HG02884 (cell line): ENCODE results near the gene MAP3K4.

ENCODE experiments used
- ATAC-seq: cut with Tn5 transposase; IDR thresholded peaks from one replicate; pipeline ENCODE4 v1.9.1; 2021; ENCODE audit warnings: mild to moderate bottlenecking, moderate library complexity; ENCODE audit not compliant: unreplicated experiment

MAP3K4 gene

DNA sequence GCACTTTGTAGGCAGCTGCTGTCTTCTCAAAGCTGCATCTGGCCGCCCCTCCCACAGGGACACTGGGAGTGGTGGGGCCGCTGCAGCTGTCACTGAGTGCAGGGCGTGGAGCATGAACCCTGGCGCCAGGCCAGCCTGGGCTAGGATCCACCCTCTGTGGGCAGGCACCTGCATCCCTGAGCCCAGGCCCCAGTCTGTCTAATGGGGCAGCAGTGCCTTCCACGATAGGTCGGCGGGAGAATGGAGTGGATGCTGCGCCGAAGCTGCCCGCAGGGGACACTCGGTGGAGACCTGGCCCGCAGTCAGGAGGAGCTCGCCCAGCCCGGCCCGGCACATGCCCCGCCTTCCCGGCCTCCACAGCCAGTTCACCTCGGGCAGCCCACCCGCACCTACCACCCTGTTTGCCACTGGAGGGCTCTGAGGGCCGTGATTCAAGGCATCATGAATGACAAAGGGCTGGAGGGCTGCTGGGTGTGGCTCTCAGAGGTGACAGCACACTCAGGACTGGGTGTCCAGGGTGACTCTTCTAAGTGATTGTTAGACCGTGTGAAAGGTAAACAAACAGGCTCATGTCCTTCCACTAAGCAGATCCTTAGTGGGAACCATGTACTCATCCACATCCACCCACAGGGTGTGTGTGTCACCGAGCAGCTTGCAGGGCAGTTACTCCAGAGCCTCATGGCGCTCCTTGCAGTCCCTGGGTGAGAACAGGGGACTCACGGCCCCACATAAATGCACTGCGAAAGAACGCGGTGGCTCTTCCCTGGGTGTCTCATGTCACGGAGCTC lies 148.4 kb downstream of the MAP3K4 start:
- ATAC-seq: no peak

DNA sequence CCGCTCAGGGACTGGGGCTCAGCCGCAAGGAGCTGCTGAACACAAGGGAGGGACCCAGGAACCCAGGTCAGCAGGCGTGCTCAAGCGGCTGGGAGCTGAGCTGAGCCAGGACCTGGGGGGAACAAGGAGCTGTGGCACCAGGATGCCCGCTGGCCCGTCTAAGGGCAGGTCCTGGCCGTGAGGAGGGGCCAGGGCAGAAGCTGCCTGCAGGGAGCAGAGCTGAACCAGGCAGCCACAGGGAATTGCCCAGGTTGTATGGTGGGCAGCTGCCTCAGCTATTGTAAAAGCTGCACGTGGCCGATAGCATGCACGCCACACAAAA lies 148.9 kb downstream of the MAP3K4 start:
- ATAC-seq: no peak

DNA sequence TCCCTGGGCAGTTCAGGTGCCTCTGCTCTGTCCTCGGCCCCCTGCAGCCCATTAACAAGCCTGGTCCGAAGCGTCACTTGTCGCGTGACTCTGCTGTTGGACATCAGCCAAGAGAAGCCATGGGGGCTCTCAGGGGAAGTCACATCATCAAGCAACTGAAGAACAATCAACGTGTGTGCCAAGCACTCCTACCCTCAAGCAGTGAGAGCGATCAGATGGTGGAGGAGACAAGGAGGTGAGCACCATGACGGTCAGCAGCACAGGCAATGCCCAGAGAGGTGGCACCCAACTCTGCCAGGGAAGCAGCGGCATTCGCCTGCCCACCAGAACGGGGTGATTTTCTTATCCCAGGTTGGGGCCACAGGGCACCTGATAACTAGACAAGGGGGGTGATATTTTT lies 149.6 kb downstream of the MAP3K4 start:
- no peak for ATAC-seq

DNA sequence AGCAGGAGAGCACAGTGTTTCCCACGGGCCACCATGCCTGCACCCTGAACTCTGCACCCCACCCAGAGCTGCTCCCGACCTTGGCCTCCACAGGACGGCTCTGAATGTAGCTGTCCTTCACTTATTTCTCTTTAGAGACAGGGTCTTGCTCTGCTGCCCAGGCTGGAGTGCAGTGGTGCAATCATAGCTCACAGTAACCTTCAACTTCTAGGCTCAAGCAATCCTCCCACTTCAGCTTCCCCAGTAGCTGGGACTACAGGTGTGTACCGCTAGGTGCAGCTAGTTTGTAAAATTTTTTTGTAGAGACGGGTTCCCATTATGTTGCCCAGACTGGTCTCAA lies 151.4 kb downstream of the MAP3K4 start:
- no peak for ATAC-seq

DNA sequence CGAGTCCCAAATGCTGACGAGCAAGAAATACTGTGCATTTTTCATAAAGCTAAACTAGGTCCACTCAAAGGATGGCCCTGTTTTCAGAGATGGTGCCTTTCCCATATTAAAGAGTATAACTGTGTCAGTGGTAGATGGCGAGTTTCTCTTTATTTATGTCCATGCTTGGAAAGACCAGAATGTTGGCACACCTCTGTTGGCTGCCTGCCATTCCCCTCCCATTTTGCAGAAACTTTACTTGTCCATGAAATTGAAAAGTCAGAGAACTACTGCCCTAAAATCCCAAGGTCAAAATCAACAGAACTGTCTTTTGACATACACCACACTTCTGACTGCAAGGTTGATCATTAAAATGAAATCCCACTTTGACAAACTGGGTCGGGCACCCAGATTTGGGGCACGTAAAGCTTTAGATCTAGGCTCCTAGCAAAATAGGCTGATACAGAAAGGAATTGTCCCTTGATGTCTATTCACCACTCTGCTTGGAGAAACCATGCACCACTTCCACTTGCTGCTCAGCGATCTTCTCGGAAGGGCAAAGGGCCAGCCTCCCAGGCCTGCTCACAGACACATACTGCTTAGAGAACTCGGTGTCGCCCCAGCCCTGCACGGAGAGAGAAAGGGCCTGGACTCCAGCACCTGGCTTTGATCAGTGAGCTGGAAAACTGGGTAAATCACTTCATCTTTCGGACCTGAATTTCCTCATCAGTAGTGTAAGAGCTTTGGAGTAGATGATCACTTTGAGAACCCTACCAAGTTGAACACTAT lies 152.3 kb downstream of the MAP3K4 start:
- no peak for ATAC-seq

DNA sequence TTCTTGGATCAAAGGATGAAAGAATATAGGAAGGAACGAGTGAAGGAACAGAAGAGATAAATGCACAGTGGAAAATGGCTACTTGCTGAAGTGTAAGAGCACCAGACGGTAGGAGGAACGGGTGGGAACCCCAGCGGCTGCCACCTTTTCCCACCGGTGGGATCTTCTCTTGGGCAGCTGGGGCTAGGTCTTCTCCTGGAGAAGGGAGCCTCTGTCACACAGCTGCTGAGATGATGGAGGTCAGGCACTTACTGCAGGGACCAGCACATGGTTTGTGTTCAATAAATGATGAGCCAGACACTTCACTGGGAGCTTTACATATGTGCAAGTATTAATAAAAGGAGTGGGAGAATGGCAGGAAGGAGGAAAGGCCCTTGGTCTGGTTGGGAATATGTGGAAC lies 158.6 kb downstream of the MAP3K4 start:
- ATAC-seq: no peak

DNA sequence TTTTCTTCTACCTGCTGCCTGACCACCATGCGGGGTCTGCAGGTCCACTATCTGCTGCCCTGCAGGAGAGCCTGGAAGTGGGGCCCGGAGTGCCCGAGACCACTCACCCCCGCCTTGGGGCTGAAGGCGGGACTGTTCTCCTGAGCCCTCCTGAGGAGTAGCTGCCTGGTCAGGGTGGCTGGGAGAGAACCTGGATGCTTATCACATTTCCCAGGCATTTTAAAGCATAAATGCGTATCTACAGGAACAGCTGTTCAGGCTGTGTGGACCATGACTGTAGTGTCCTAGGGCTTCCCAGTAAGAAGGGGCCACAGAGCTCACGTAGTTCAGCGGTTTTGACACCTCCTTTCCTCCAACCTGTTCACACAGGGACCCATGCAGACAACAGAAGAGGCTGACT lies 159.0 kb downstream of the MAP3K4 start:
- no peak for ATAC-seq

DNA sequence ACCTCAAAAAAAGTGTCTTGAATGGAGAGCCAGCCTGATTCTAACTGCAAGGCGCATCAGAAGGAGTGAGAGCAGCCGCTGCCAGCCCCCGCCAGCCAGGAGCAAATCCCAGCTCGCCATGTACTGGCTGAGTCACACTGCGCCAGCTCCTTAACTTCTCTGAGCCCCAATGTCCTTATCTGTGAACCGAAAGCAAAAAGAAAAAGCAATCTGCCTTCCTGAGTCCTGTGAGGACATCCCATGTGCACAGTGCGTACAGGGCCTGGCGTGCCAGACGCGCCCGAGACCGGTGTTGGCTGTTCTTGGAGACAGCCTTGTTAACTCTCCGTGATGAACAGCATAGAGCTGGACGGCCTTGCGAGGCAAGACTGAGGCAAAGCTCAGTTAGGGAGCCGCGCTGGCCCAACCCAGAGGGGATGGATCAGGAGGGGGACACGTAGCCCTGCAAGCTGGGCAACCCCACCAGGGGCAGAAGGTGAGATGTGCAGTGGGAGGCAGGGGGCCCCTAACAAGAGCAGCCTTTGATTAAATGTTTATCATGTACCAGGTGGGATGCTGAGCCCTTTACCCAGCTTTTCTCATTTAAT lies 159.6 kb downstream of the MAP3K4 start:
- ATAC-seq: no peak

DNA sequence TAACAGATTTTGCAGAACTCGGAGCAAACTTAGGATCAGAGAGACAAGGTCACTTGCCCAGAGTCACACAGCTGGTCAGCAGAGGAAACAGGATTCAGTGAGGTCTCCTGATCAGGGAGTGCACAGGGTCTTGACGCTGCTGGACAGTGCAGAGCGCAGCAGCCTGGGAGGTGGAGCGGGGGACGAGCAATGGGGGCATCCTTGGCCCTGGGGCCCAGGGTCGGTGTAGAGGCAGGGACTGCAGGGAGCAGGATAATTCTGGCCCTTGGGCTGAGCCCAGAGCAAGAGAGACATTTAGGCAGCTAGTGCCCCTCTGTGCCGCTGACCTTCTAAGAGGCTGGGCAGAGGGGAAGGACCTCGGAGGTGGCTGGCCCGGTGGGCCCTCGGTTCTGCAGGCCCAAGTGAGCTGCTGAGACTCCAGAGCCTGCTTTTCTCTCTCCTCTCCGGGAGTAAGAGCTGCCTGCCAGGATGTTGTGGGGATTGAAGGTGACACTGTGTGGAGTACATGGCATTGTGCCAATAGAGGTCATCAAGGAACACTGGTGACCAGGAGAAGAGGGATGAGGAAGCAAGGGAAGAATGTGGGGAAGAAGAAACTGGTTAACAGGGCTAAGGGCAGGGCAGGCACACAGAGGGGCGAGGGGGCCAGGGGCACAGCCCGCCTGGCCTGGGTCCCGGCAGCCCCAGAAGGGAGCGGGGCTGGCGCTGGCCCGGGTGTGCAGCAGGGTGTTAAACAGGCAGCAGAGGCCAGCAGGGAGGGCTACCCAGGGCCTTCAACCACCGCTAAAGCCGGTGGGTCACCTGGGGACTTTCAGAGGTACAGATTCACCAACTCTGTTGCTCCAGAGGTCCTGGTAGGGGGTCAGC lies 160.3 kb downstream of the MAP3K4 start:
- no peak for ATAC-seq

DNA sequence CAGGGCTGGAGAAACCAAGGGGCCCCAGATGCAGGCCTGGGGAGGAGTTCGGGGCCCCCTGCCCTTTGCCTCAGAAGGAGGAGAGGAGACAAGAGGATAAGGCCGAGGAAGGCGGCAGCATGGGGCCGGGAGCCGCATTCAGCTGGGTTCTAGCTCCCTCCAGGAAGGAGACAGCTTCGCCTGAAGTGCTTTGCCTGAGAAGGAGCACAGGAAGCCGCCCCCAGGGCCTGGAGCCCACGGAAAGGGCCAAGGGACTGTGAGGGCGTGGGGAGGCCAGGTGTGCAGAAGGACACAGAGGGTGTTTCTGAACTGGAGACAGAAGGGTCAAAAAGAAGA lies 160.9 kb downstream of the MAP3K4 start:
- ATAC-seq: no peak

DNA sequence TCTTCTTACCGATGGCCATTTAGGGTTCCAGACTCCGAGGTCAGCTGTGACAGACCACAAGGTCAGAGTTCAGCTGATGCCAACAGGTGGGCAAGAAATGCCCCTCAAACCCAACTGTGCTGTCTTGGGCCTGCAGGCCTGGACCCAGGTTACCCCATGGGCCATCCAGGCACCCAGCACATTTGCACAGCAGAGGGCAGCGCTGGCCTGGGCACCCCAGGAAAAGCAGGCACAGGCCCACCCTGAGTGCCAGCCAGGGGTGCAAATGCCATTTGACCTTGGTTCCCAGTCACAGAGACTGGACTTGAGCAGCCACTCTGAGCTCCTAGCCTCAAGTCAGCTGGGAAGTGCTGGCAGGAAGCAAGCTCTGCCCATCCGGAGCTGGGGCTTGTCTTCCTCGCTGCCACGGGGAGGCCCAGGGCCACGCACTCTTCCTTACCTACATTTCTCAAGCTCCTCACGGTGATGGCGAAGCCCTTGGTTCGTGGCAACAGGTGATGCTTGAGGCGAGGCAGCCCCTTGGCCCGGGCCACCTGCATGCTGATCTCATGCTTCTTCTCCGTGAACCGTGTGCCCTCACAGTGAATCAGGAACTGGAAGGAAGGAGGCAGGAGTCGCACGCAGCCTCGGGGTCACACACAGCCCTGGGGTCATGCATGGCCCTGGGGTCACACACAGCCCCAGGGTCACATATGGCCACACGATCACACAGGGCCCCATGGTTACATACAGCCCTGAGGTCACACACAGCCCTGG lies 161.5 kb downstream of the MAP3K4 start:
- ATAC-seq: no peak

DNA sequence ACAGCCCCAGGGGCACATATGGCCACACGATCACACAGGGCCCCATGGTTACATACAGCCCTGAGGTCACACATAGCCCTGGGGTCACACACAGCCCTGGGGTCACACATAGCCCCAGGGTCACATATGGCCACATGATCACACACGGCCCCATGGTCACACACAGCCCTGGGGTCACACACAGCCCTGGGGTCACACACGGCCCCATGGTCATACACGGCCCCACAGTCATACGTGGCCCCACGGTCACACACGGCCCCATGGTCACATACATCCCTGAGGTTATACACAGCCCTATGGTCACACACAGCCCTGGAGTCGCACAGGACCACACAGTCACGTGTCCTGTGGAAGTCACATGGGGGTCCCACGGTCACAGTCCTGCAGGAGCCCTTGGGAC lies 162.2 kb downstream of the MAP3K4 start:
- no peak for ATAC-seq

DNA sequence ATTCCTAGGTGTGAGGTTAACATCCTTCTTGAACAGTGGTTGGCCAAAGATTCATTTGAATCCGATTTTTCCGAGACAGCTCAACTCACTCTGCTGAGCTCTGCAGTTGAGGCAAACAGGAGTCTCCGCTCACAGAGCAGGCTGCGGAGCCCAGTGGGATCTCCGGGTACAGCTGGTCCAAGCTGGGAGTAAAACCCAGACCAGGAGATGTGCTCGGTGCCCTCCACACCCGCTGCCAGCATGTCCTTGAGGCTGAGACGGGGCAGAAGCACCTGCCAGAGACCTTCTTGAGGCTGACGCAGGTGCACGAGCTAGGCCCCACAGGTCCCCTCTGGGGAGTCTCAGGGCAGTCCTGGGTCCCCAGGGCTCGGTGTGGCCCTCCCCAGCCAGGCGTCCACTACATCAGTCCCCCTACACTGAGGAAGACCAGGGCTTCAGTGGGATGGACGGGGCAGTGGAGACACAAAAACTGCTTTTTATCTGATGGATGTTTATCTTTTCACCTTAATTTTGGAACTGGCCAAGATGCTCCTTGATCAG lies 163.3 kb downstream of the MAP3K4 start:
- ATAC-seq: no peak

DNA sequence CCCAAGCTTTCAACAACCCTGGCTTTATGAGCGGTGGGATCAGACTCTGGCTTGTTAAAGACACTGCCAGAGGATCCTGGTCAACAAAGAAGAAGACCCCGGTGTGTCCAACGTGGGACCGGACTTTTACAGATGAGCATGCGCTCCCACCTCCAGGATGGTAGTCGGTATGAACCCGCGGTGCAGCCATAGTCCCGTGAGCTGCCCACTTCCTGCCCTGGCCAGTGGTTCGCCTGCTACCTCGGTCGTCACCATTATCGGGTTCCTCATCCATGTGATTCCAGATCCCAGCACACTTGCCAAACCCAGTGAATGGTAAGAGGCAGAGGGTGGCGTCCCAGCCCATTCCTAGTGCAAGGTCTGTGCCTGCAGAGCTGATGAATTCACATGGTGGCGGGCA lies 169.6 kb downstream of the MAP3K4 start:
- ATAC-seq: no peak

DNA sequence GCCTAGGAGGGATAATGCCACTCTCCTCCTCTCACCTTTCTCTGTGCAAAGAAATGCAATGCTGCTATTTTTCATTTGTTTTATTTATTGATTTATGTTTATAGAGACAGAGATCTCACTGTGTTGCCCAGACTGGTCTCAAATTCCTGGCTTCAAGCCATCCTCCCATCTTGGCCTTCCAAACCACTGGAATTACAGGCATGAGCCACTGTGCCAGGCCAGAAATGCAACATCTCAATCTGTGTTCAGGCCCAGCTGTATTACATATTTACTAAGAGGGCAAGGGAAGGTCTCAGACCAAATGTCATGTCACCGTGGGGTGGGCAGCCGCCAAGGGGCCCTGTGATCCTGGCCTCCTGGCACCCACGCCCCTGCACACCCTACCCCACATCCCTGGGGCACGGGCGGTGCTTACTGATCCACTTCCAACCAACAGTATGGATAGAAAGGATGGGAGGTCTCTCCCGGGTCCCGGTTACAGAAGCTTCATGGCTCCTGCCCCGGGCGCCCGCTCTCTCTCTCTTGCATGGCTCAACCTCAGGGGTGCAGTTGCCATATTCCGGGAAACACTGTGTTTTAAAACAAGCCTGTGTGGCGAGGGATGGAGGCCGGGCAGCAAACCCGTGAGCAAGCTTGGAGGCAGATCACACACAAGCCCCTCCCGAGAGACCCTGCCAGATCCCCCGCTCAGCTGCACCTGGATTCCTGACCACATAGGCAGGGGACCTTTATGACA lies 170.5 kb downstream of the MAP3K4 start:
- no peak for ATAC-seq

DNA sequence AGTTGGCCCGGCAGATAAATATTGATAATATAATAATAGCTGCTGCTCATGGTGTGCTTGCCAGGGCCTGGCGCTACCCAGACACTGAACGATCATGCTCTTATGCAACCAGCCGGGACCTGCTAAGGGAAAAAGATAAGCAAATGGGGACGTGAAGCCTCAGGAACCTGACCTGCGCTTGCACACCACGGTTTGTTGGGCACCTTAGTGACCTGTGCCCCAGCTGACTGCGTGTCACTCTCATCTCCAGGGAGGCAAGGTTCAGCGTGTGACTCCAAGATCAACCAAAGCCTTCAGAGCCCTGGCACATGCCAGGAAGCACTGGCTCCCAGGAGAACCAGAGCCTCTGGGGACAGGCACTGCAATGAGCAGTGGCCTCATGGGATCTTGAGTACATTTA lies 171.2 kb downstream of the MAP3K4 start:
- no peak for ATAC-seq

DNA sequence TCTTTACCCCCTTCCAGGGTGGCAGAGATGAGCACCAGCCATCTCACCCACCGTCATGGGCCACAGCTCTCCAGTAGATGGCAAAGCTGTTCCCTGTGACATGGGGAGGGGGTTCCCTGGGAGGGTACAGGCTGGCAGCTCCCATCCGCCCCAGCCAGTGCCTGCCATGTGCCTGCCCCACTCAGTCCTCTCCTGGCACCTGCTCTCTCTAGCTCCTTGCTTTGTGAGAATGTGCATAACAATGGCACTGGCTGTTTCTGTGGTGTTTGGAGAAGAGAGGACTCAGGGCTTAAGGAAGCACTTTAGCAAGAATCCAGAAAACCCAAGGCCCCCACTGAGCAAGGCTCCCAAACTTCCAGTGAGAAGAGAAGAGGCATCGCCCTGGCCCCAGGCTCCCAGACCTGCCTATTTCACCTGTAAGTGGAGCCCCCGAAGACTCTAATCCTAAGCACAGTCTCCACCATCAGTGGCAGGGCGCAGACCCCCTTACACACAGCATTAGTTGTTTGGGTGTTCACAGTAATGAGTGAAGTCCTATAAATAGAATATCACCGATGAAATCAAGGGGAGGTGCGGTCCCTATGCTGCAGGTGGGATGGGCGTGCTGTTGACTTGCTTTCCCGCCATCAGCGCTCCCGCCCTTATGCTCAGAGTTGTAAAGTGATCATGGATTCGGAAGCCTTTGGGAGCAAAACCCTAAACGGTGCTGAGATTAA lies 172.1 kb downstream of the MAP3K4 start:
- ATAC-seq: no peak

DNA sequence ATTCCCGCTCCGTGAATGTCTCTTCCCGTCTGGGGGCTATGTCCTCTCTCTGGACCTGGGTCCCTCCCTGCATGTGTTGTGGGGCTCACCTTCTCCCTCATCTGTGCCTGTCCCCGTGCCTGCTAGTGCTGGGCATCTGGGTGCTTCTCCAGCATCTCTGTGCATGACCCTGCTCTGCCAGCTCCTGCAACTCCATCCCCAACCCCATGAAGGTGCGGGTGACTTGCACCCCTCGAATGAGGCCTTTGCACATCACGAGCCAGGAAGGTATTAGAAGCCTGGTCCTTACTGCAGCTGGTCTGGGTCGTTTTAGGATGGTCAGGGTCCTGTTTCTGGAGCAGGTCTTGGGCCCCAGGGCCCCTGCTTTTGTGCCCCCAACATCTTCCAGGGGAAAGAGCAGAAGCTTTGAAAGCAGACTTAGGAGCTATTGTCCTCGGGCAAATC lies 172.6 kb downstream of the MAP3K4 start:
- ATAC-seq: no peak

DNA sequence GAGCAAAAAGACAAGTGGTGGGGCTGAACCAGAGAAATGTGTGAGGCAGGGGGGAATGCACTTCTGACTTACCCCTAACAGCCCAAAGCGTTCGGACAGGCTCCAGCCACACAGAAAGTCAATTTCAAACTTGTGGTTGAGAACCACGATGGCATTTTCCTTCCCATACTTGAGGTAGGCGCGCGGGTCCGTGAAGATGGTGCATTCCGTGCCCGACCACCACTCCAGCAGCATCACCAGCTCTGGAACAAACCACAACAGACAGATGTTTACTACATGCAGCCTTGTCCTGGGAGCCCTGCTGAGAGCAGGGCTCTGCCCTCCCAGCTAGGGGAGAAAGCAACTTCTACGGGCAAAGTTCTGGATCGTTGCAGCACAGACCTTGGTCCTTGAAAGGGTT lies 174.6 kb downstream of the MAP3K4 start:
- ATAC-seq: no peak
